ENCODE results near the gene PVALEF. TPM values are rescaled to one million over a fixed set of nuclear protein-coding genes. Genes with fewer than 3 reads are reported as not detected.

The PVALEF gene
- not detected for total RNA-seq

- no peak for ATAC-seq
These were observed at the start of gene PVALEF for GRCh38 chr17:81165246-81166032. Gene PVALEF (plus strand): TSS chr17:81165507. CDS start chr17:81181227, 15,720 bp downstream.

- no peak for ATAC-seq
These were observed 49.4 kb upstream of the PVALEF start for GRCh38 chr17:81115749-81116464.

- ATAC-seq = no peak
These were observed 48.6 kb upstream of the PVALEF start for GRCh38 chr17:81116704-81117103.

- ATAC-seq = no peak
These were observed 47.6 kb upstream of the PVALEF start for GRCh38 chr17:81117672-81118198.

GRCh38 chr17:81118308-81119221 is 46.7 kb upstream of the PVALEF start:
- ATAC-seq = peak; percentile 2

GRCh38 chr17:81119223-81120148 is 45.8 kb upstream of the PVALEF start:
- ATAC-seq = peak; percentile 74

GRCh38 chr17:81120149-81120484 is 45.2 kb upstream of the PVALEF start:
- ATAC-seq = no peak

GRCh38 chr17:81120695-81121621 is 44.3 kb upstream of the PVALEF start:
- ATAC-seq = no peak

- ATAC-seq = no peak
These were observed 43.2 kb upstream of the PVALEF start for GRCh38 chr17:81121841-81122733.

GRCh38 chr17:81123052-81124048 is 42.0 kb upstream of the PVALEF start:
- no peak for ATAC-seq

- ATAC-seq = no peak
These were observed 40.9 kb upstream of the PVALEF start for GRCh38 chr17:81124377-81124776.

- no peak for ATAC-seq
These were observed 39.7 kb upstream of the PVALEF start for GRCh38 chr17:81125573-81126081.

- ATAC-seq = no peak
These were observed 38.8 kb upstream of the PVALEF start for GRCh38 chr17:81126281-81127132.

GRCh38 chr17:81127133-81127455 is 38.2 kb upstream of the PVALEF start:
- ATAC-seq = no peak

GRCh38 chr17:81127526-81128177 is 37.7 kb upstream of the PVALEF start:
- ATAC-seq = no peak

- no peak for ATAC-seq
These were observed 37.0 kb upstream of the PVALEF start for GRCh38 chr17:81128338-81128737.

Measured in esophagus mucosa (tissue), 1 donor.